ENCODE data around the gene SRRM2.
"Not testable (repeated sequence)": the region's sequence is repeated elsewhere in the genome, so short reads cannot be mapped to it uniquely, and the experiment has no call there.

- TF ChIP-seq CTCF (conservative IDR thresholded peaks at IDR 0.05; ENCODE audit: low read length); EZH2phosphoT487 (IDR thresholded peaks at IDR 0.05; ENCODE audit: borderline replicate concordance): not testable (repeated sequence)
Observed at GRCh38 chr16:2721634-2722173, 30.7 kb upstream of the SRRM2 start.
